HG03135 (cell line): ENCODE data around the gene PTPRK.

Experiments used
- ATAC-seq: cut with Tn5 transposase; IDR thresholded peaks from one replicate; pipeline ENCODE4 v1.9.1; 2021; ENCODE audit warnings: mild to moderate bottlenecking, moderate library complexity; ENCODE audit not compliant: unreplicated experiment

PTPRK gene

DNA sequence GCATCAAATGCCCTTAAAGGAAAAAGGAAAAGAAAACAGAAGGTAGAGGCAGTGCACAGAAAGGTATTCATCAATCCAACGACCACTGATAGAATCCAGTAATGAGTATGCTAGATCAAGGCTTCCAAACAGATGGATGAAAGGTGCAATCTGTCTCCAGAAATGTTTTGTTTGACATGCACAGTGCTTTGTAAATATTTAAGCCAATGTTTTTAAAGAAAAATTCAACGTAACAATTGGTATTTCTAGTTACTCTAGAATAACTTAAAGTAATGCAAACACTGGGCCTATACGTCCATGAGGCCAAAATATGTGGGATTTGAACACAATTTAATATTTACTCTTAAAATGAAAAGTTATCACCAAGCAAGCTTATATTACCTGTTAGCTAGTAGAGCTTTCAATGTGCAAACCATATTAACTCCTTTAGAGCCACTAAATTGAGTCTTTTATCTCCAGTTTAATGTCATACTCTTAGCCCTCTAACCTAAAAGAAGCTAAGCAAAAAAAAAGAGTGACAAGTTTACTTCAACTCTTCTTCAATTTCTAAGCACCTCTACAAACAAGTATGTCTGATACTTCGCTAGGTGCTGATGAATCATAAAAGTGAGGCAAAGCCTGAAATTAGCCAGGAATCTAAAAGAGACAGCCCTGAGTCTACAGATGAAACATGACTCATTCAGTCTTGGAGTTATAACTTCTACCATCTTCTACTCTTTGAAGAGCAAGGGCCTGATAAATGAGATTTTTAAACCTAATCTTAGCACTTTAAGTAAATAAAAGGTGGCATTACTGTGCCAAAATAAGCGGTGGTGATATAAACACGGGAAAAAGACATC, 169.8 kb downstream of the PTPRK start:
- ATAC-seq = no peak

DNA sequence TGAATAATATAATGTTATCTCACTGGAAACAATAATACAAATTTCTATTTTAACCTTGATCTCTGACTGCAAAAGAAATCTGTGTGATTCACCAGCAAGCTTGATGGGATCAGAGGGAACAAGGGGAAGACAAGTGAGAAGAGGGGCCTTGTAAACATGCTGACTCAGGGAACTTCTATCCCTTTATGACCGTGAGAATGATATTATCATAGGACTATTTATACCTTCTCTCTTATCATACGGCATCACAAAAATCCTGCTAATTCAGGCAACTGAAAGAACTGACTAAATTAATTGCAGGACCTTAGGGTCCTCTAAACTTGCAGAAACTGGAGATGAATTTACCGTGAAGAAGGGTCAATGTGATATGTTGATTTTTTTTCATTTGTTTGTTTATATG, 173.3 kb downstream of the PTPRK start:
- no peak for ATAC-seq

DNA sequence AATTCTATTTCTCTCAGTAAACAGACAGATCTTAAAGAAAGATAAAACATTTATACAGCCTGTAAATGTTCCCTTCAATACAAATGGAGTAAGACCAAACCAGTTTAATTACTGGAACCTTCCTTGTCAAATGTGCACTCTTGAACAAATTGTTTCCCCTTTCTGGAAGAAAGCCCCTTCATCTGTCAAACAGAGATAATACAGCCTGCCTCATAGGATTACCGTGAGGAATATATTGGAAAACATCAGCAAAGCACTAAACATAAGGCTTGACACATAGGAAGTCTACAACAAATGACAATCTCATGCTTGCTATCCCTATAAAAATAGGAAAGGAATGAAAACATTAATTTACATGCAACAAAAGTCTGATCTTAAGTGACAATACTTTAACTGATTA, 173.8 kb downstream of the PTPRK start:
- ATAC-seq = no peak

DNA sequence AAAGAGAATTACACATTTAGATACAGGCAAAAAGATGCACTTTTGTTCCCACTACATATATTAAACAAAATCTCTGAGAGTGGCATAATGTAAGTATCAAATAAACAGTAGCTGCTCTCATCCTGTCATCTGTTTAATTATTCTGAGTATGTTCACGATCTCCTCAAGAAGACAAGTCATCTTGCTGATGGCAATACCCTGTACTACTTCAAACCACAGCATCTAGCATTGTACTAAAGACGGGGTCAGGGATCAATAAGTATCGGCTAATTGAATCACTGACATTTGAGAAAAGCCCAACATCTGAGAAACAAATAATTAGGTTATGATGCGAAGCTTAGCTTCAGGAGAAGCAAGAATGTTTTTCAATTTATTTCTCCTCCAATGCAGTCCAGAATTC, 175.1 kb downstream of the PTPRK start:
- no peak for ATAC-seq

DNA sequence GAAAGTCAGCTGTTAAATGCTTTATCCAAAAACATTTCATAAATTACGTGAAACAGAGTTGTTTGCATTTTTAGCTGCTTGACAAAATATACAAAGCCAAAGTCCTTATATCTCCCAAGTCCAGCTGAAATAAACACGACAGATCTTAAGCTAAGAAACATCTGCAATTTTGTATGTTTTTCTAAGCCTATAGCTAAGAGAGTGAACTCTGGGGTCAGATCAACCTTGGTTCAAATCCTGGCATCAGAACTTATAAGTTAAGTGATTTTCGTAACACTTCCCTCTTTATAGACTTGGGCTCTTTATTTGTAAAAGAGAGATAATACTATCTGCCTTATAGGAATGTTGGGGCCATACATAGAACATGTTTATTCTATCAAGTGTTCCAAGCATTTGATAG, 176.7 kb downstream of the PTPRK start:
- ATAC-seq = no peak

DNA sequence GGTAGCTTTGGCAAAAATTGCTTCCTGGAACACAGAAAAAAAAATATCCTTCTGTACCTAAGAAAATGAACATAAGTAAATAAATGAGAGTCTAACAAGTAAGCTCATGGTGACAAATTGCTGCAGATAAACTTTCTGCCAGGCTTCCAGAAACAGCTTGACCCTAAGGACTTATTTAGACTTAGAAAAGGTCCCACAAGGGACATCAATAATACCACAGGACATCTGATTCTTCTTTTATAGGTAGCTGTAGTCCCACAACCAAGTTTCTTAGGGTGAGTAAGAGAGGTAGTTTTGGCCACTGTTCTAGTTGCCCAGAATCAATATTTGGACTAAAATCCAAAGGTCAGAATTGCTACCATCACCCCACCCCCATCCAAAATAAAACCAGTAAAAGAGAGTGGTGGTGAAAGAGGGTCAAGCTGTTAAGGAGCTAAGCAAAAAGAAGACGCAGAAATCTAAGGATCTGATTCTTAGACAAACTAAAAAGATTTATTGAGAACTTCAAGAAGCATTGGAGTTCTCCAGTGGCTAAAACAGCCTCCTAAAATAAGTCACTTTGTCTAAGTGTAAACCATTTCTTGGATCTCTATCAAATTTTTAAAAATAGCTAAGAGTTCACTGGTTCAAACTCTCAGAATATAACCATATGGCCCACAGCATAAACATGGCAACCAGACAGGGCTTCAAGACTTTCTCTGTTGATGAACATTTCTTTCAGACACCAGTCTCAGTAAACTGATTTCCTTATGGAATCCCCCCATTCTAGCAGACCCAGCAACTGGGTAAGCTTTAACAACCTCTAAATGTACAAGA, 180.6 kb downstream of the PTPRK start:
- ATAC-seq = no peak

DNA sequence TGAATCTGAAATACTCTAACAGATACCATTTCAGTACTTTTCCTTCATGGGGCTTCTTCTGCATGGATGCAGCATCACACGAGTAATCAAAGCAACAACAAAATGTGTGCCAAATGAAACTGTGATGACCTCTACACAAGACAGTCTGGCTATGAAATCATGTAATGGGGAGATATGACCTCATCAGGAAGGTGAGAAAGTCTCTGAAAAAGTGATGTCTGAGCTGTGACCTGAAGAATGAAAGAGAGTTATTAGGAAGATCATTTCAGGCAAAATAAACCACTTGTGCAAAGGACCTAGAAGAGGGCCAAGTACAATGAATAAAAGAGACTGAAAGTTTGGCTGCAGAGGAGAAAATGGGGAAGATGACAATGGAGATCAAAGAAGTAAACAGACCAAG, 182.8 kb downstream of the PTPRK start:
- ATAC-seq = no peak

DNA sequence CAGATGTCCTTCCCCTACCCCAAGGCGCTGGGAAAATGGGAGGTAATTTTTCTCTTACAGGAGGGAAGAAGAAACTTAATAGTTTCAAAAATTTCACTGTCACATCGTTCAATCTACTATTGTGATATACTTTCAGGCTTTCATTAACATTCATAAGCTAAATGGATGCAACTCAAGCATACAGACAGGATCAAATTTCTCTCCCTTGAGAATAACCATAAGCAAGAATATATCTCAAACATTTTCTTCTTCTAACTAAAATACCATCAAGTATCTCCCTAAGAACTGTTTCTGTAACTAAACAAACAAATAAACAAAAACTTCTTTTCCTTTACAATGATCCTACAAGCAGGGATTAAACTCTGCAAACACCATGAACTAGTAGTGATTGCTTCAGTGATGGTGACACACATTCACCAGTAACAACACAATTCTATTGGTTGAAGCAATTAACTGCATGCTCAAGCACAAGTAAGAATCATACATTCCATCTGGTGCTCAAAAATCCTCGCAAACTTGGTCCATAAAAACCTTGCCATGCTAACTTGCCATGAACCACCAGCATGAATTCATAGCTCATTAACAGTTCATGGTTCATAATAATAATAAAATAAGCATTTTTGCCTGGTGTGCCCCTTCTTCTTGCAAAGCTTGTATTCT, 183.8 kb downstream of the PTPRK start:
- no peak for ATAC-seq

DNA sequence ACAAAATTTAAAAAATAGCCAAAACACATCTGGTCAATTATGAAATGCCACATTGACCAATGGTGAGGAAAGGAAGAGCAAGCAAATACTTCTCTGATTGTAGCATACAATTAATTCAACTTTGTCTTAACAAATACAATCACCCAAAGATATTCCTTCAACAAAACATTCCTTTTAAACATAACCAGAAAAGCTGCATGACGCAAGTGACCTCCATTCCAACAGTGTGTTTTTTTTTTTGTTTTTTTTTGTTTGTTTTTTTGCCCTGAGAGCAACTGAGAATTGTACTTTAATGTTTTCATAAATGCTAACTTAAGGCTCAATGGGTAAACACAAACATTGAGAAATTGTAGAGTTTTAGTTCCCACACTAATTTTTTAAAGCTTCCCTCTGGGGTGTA, 184.4 kb downstream of the PTPRK start:
- ATAC-seq = no peak

DNA sequence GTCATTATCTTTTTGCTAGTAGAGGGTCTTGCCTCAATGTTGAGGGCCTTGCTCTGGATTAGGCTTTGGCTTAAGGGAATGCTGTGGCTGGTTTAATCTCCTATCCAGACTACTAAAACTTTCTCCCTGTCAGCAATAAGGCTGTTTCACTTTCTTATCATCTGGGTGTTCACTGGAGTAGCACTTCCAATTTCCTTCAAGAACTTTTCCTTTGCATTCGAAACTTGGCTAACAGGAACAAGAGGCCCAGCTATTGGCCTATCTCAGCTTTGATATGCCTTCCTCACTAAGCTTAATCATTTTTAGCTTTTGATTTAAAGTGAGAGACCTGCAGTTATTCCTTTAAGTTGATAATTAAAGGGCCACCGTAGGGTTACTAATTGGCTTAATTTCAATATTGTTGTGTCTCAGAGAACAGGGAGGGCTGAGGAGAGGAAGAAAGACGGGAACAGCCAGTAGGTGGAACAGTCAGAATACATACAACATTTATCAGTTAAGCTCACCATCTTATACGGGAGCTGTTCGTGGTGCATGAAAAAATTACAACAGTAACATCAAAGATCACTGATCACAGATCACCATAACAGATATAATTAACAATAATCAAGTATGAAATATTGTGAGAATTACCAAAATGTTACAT, 186.7 kb downstream of the PTPRK start:
- no peak for ATAC-seq

DNA sequence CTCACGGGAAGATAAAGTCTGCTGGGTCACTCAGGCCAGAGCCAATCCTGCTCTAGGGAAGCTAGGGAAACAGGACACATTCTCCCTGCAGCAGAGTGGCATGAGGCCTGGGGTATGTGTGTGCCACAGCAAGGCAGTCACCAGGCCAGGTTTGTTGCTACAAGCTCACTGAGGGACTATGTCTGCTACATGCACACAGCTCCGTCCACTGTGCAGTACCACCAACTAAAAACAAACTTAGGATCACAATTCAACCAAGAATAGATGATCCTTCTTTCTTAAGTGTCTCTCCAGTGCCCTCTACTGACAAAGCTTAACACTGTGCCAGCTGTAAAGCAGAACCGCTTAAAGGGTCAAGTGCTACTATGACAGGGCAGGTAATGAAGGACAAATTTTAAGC, 192.5 kb downstream of the PTPRK start:
- ATAC-seq = peak; percentile 87

DNA sequence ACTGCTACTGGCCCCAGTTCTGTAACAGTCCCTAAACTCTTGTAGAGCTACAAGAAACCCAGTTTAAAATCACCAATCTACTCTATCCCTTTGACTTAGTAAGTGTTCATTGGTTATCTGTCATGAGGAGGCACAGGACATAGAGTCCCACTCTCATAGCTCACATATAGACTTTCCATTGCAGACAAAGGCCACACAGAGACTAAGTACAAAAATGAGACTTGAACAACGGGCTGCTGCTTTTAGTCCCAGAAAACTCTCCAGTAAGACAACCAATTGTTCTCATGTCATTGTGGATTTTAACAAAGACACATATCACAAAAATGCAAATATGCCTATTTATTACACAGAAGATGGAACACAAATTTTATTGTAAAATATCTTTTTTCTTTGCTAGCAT, 197.4 kb downstream of the PTPRK start:
- ATAC-seq = no peak

DNA sequence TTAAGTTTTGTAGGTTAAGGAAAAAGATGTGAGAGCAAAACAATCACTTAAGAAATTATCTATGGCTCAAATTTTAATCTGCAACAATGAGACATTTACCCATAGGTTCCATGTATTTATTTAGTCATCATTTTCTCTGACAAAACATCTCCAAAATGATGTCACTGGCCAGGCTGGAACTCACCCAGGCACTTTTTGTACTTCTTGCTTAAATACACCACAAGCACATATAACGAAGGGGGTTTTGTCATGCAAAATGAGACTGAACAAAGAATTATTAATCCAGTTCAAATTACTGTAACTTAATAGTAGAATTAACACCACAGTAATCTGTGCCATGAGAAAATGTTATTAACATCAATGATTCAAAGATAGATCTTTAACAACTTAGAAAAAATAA, 200.5 kb downstream of the PTPRK start:
- no peak for ATAC-seq

DNA sequence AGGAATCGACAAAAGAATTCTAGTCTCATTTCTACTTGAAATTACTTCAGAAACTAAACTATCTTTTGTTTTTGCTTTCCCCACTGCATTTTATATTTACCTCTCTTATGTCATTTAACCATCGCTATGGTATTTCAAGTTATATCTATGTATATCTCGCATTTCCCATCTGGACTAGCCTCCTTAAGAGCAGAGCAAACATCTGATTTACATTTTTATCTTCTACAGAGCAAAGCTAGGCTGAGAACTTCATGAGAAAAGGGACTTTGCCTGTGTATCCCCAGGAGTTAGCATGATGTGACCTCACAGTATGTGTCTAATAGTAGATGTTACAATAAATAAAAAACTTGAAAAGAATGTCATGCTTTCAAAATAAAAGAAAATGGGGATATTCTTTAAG, 201.2 kb downstream of the PTPRK start:
- no peak for ATAC-seq

DNA sequence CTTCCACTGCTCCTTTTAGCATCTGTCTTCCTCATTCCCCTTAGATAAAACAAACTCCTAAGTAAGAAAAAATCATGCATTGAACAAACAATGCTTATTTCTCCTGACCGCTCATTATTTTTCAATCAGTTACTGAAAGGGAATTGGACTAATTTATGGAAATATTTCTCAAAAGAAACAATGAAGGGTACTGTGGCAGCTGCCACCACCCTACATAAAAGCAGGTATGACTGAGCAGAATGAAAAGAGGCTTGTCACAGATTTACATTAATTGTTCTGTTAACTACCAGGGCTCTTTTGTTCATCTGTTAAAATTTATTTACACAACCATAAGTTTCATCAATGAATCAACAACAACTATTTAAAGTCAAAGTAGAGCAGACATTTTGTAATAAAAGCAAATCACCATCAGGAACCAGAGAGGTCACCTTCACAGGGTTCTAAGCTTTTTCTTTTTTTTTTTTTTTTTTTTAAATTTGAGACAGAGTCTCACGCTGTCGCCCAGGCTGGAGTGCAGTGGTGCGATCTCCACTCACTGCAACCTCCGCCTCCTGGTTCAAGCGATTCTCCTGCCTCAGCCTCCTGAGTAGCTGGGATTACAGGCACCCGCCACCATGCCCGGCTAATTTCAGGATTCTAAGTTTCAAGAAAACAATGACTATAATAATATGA, 204.0 kb downstream of the PTPRK start:
- no peak for ATAC-seq

DNA sequence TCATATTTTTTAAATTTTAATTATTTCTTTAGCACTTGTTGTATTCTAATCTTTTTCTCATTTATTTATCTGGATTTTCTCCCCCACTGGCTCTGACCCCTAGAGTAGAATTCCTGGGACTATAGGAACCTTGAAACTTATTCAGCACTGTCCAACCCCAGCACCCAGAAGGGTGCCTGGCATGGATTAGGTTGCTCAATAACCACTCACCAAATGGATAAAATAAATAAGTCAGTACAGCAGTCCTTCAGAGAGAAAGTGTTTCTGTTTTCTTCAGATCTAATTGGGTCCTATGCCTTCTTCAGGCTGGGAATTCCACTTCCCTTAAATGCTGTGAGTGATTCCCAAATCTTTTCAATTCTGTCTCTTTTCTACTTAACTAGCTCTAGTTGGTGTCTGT, 206.2 kb downstream of the PTPRK start:
- no peak for ATAC-seq

DNA sequence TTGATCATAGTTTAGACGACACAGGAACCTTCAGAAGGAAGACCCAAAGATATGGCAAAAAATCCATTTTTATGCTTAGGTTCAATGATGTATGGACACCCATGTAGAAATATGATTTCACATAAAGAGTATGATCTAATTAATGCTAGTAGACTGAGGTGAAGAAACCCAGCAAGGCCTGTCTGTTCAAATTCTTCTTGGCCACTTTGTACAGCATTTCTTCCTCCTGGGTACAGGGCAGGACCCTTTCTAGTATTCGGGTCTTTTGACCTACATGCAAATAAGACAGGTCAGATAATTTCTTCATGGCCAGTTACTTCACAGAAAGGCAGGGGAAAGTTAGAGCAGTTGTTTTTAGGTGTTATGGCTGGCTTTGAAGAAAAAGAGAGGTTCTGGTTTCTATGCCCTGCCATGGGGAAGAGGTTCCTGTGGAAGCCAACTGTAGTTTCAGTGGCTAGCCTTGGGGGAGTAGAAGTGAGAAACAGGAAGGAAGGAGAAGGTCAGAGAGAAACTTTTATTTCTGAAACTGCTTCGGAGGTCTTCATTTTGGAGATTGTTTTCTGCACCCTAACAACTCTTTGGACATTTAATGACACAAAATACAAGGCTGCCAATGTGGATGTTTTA, 208.3 kb downstream of the PTPRK start:
- no peak for ATAC-seq

DNA sequence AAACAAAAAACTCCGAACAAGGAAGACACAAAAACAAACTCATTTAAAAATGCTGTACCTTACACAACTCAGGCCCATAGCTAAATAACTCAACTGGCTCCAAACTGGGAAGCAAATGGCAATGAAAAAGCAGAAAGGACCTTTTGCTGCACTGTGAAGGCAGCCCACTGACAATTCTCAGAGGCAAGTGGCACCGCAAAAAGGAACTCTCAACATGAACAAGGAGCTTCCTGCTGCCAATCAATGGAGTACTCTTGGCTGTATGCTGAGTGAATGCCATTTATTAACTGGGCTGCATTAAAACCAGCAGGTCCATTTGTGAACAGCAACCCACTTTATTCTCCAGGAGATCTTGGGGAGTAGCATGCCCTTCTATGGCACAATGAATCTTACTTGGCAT, 209.9 kb downstream of the PTPRK start:
- no peak for ATAC-seq

DNA sequence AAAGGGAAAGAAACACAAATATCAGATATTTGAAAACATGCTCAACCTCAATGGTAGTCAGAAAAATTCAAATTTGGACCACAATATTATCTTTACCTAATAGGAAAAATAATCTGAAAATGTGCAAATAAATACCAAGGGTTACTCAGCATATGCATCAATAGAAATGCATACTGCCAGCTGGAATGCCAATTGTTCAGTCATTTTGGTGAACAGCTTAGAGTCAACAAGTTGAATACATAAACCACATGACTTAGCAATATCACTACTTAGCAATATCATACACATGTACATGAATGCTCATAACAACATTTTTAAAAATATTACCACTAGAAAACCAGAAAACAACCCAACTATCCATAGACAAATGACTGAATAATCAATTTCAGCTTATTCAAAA, 212.7 kb downstream of the PTPRK start:
- no peak for ATAC-seq

DNA sequence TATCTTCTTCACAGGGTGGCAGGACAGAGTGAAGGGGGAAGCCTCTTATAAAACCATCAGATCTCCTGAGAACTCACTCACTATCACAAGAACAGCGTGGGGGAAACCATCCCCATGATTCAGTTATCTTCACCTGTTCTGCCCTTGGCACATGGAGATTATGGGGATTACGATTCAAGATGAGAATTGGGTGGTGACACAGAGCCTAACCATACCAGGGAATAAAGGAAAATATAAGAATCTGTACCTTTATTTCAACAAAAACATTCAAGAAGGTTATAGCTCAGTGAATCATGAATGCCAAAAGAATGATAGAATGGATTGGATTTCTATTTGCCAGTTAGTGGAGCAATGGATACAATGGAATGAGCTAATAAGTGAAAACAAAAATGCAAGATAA, 214.4 kb downstream of the PTPRK start:
- no peak for ATAC-seq
